Stomach smooth muscle (tissue), 2 donors: Measurements from ENCODE around the gene JAG2.

Source experiments
- H3K27ac ChIP-seq: one replicate; pipeline ENCODE4 v1.7.0; 2013; ENCODE audit warnings: mild to moderate bottlenecking, low read length, inconsistent platforms
- H3K27me3 ChIP-seq, 2 donors: one replicate each; pipeline ENCODE4 v1.7.0; 2013; ENCODE audit warnings: low read length in 2 of 2; ENCODE audit not compliant: insufficient read depth in 2 of 2, control insufficient read depth in 1 of 2
- H3K36me3 ChIP-seq, 2 donors: one replicate each; pipeline ENCODE4 v1.7.0; 2013; ENCODE audit warnings: low read length in 2 of 2; ENCODE audit not compliant: control insufficient read depth in 2 of 2, insufficient read depth in 2 of 2
- H3K4me1 ChIP-seq: one replicate; pipeline ENCODE4 v1.7.0; 2013; ENCODE audit warnings: low read length; ENCODE audit not compliant: control insufficient read depth, insufficient read depth
- H3K4me3 ChIP-seq, 2 donors: one replicate each; pipeline ENCODE4 v1.7.0; 2013; ENCODE audit warnings: low read length in 2 of 2
- H3K9ac ChIP-seq, 2 donors: one replicate each; pipeline ENCODE4 v1.7.0; 2013; ENCODE audit warnings: low read length in 2 of 2, mild to moderate bottlenecking in 1 of 2
- H3K9me3 ChIP-seq, 2 donors: one replicate each; pipeline ENCODE4 v1.7.0; 2013; ENCODE audit warnings: low read length in 2 of 2; ENCODE audit not compliant: control insufficient read depth in 2 of 2
- donor health status: healthy.
- donor health status: Pancreatic carcinoma.

Gene JAG2

GRCh38 chr14:105136401-105137322 is 31.9 kb downstream of the JAG2 start:
- H3K36me3 ChIP-seq, result no peaks in the 10 kb centered on the region
- no peaks in the 10 kb centered on the region for H3K4me1 ChIP-seq
- no peak overlapping the region for H3K9ac ChIP-seq
- no peak overlapping the region for H3K27ac ChIP-seq
- H3K9me3 ChIP-seq, result peaks cover 0 to 21% of the 10 kb centered on the region in 2 donors
- H3K4me3 ChIP-seq, result no peak overlapping the region
- no peaks in the 10 kb centered on the region for H3K27me3 ChIP-seq

DNA sequence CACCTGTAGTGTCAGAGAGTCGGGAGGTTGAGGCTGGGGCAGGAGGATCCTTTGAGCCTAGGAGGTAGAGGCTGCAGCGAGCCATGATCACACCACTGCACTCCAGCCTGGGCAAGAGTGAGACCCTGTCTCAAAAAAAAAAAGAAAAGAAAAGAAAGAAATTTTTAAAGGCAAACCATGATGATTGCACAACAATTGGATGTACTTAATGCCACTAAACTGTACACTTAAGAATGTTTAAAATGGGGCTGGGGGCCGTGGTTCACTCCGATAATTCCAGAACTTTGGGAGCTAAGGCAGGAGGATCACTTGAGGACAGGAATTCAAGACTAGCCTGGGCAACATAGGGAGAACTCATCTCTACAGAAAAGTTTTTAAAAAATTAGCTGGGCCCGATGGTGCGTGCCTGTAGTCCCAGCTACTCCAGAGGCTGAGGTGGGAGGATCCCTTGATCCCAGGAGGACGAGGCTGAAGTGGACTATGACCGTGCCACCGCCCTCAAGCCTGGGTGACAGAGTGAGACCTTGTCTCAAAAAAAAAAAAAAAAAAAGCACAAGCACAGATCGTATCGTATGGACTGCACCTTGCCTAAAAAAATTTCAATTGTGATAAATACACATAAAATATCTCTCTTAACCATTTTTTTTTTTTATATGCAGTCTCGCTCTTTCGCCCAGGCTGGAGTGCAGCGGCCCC is 32.7 kb downstream of the JAG2 start:
- H3K27me3 ChIP-seq, result no peaks in the 10 kb centered on the region

GRCh38 chr14:105132921-105133654 is 35.5 kb downstream of the JAG2 start:
- Histone ChIP-seq H3K36me3 (no peaks in the 10 kb centered on the region), H3K4me3 (no peak overlapping the region), H3K27me3 (no peaks in the 10 kb centered on the region), H3K9me3 (peaks cover 0 to 2% of the 10 kb centered on the region in 2 donors), H3K9ac (no peak overlapping the region), H3K4me1 (no peaks in the 10 kb centered on the region), H3K27ac (no peak overlapping the region)

More for the DNA sequence above, 32.7 kb downstream of the JAG2 start:
- no peaks in the 10 kb centered on the region for H3K36me3 ChIP-seq
- no peak overlapping the region for H3K27ac ChIP-seq
- H3K4me1 ChIP-seq, result no peaks in the 10 kb centered on the region
- H3K9me3 ChIP-seq, result peaks cover 0 to 20% of the 10 kb centered on the region in 2 donors
- no peak overlapping the region for H3K9ac ChIP-seq
- H3K4me3 ChIP-seq, result no peak overlapping the region

- Histone ChIP-seq H3K27me3 (peaks cover 0 to 2% of the 10 kb centered on the region in 2 donors), H3K9ac (no peak overlapping the region), H3K27ac (no peak overlapping the region), H3K4me3 (no peak overlapping the region), H3K9me3 (peaks cover 0 to 2% of the 10 kb centered on the region in 2 donors), H3K4me1 (no peaks in the 10 kb centered on the region), H3K36me3 (no peaks in the 10 kb centered on the region)
Measured at GRCh38 chr14:105131241-105131640, 37.3 kb downstream of the JAG2 start.

GRCh38 chr14:105128059-105128458 is 40.5 kb downstream of the JAG2 start:
- H3K27ac ChIP-seq, result no peak overlapping the region
- H3K9ac ChIP-seq, result no peak overlapping the region
- H3K4me3 ChIP-seq, result no peak overlapping the region

DNA sequence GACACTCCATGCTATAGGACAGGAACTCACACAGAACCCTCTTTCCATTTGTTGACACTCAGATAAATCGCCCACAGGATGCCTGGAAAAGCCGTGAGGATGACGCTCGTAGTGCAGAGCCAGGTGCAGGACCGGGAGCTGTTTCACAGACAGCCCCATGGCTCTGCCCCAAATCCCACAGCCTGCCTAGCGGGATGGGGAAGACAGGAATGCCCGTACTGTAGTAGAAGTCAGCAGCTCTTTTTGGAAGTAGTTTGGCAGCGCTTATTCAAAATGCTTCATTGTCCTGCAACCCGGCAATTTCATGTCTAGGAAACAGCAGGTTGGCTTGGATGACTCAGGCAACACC is 41.6 kb downstream of the JAG2 start:
- Histone ChIP-seq H3K27me3 (peaks cover 0 to 16% of the 10 kb centered on the region in 2 donors), H3K4me3 (no peak overlapping the region), H3K9ac (no peak overlapping the region), H3K36me3 (no peaks in the 10 kb centered on the region), H3K4me1 (no peaks in the 10 kb centered on the region), H3K27ac (no peak overlapping the region), H3K9me3 (peaks cover 11 to 16% of the 10 kb centered on the region in 2 donors)

More at GRCh38 chr14:105128059-105128458, 40.5 kb downstream of the JAG2 start:
- no peaks in the 10 kb centered on the region for H3K4me1 ChIP-seq
- H3K9me3 ChIP-seq, result peaks cover 2 to 8% of the 10 kb centered on the region in 2 donors
- peaks cover 0 to 14% of the 10 kb centered on the region in 2 donors for H3K27me3 ChIP-seq
- no peaks in the 10 kb centered on the region for H3K36me3 ChIP-seq

DNA sequence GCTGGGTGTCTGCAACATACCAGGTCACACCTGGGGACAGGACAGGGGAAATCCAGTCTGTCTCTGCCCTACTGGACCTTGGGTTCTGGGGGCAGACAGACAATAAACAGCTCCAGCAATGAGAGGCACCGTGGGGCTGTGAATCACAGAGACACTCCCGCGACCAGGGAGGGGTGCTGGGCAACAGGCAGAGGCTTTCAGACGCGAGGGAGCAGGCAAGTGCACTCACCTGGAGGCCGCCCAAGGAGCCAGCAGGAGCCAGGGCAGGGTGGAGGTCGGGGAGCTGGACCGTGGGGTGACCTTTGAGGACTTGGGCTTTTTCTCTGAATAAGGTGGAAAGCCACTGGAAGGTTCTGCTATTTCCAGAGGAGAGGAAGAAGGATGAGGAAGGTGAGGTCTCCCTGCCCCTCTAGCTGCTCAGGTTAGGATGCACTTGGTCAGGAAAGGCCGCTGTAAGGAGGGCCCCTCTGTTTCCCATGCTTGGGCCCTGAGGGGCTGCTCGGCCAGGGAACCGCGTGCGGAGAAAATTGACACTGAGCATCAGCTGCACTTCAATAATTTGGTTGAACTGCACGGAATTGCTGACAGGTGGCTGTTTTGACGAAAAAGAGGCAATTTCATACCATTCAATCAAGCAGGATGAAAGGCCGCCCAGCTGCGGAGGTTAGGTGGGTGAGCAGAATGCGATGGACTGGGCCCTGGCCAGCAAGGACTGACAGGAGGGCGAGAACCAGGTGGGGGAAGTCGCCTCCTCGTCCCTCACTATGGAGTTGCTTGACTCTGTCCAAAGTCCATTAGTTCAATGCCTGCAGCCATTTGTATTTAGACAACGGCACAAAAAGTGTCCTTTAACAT is 42.2 kb downstream of the JAG2 start:
- Histone ChIP-seq H3K9ac (no peak overlapping the region), H3K36me3 (no peaks in the 10 kb centered on the region), H3K4me3 (no peak overlapping the region), H3K4me1 (no peaks in the 10 kb centered on the region), H3K27me3 (peaks cover 0 to 17% of the 10 kb centered on the region in 2 donors), H3K27ac (no peak overlapping the region), H3K9me3 (peaks cover 17 to 20% of the 10 kb centered on the region in 2 donors)

- Histone ChIP-seq H3K4me1 (no peaks in the 10 kb centered on the region), H3K27me3 (peaks cover 3 to 22% of the 10 kb centered on the region in 2 donors), H3K9ac (no peak overlapping the region), H3K27ac (no peak overlapping the region), H3K4me3 (no peak overlapping the region), H3K9me3 (peaks cover 21 to 25% of the 10 kb centered on the region in 2 donors), H3K36me3 (no peaks in the 10 kb centered on the region)
Measured at GRCh38 chr14:105124823-105125222, 43.8 kb downstream of the JAG2 start.

- no peak overlapping the region for H3K9ac ChIP-seq
- no peak overlapping the region for H3K27ac ChIP-seq
- H3K36me3 ChIP-seq, result no peaks in the 10 kb centered on the region
- H3K4me1 ChIP-seq, result no peaks in the 10 kb centered on the region
- H3K27me3 ChIP-seq, result peaks cover 5 to 22% of the 10 kb centered on the region in 2 donors
- peaks cover 21 to 25% of the 10 kb centered on the region in 2 donors for H3K9me3 ChIP-seq
- no peak overlapping the region for H3K4me3 ChIP-seq
Measured at GRCh38 chr14:105123981-105124765, 44.4 kb downstream of the JAG2 start.
